ENCODE data around the gene PRKCSH.
"Not testable (repeated sequence)": the region's sequence is repeated elsewhere in the genome, so short reads cannot be mapped to it uniquely, and the experiment has no call there.

Gene PRKCSH

GRCh38 chr19:11418549-11419506 lies 16.6 kb upstream of the PRKCSH start, which contains the start of gene RGL3:
Gene RGL3 (minus strand): TSS chr19:11419314. CDS start chr19:11419278, 36 bp downstream.
- DNase-seq (ENCODE audit: low read depth, low spot score): peak; percentile 69

GRCh38 chr19:11420429-11421370 lies 14.7 kb upstream of the PRKCSH start:
- DNase-seq (ENCODE audit: low read depth, low spot score): peak; percentile 53

DNA sequence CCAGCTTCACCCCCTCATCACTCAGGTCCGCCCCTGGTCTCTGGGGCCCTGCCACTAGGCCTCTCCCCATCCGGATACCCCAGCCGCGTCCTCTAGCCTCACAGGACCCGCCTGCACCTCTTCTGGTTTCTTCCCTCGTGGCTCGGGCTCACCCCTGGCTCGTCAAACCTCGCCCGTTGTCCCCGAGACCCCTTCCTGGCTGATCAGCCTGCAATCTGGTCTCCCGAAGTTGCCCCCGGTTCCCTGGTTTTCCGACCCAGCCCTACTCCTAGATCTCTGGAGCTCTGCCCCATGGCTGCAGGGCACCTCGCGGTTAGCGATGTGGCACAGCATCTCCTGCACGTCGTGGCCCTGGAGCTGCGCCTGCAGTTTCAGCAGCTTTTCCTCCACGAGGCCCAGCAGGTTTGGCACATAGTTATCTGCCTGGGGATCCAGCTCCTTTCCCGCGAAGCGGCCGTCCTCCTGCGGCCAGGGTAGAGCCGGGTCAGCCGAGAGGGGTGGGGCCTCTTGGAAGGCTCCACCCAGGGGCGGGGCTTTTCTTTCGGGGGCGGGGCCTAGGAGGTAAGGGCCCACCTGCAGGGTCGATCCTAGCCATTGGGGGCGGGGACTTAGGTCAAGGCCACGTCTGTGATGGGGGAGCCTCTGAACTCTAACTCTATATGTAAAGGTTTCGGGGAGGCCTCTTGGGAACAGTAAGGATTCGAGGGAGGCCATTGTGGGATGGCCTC lies 13.9 kb upstream of the PRKCSH start:
- peak; percentile 85 for DNase-seq (ENCODE audit: low read depth, low spot score)

- peak; percentile 92 for DNase-seq (ENCODE audit: low read depth, low spot score)
Measured at GRCh38 chr19:11422163-11423065, 13.0 kb upstream of the PRKCSH start.

DNA sequence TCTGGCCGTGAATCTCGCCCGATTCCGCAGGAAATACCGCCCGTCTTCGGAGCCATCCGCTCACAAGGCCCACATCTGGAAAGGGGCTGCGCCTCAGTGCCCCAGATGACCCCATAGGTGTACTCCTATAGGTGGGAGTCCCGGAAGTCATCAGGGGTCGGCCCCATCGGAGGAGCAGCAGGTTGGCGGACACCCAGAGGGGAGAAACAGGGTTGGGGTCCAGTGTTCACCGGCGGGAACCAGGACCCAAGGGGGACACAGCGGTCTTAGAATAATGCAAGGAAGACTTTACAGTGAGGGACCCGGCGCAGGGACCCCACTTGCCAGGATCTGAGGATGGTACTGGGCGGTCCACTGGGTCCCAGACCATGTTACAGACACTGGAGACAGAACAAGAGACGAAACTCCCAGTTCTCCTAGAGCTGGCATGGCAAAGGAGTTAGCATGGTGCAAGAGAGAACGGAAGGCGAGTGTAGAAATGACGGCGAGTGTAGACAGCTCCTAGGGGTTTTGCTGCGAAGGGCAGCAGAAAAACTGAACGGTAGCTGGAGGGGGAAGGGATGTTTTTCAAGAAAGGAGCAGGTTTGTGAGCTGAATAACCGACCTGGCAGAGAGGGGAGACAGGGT lies 12.2 kb upstream of the PRKCSH start:
- DNase-seq (ENCODE audit: low read depth, low spot score): no peak

GRCh38 chr19:11423791-11424181 lies 11.6 kb upstream of the PRKCSH start:
- no peak for DNase-seq (ENCODE audit: low read depth, low spot score)

GRCh38 chr19:11425719-11426457 lies 9.5 kb upstream of the PRKCSH start:
- peak; percentile 41 for DNase-seq (ENCODE audit: low read depth, low spot score)

GRCh38 chr19:11426656-11427055 lies 8.8 kb upstream of the PRKCSH start:
- no peak for DNase-seq (ENCODE audit: low read depth, low spot score)

- not testable (repeated sequence) for DNase-seq (ENCODE audit: low read depth, low spot score)
Measured at GRCh38 chr19:11433526-11433925, 1.9 kb upstream of the PRKCSH start.

DNA sequence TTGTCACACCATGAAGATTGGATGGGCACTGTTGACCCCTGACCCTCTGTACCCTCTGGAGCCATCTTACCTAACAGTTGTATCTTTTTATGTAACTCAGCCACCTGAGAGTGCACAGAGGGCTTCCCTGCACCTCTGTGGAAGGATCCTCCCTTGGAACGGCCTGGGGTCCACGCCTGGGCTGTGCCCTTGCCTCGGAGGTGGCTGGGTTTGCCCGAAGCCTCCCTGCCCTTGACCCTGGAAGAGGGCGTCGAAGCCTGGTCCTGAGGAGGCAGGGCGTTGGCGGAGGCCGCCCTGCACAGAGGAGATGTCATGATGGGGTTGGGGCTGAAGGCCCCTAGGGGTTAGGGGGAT lies 755 bp upstream of the PRKCSH start:
- no peak for DNase-seq (ENCODE audit: low read depth, low spot score)

DNA sequence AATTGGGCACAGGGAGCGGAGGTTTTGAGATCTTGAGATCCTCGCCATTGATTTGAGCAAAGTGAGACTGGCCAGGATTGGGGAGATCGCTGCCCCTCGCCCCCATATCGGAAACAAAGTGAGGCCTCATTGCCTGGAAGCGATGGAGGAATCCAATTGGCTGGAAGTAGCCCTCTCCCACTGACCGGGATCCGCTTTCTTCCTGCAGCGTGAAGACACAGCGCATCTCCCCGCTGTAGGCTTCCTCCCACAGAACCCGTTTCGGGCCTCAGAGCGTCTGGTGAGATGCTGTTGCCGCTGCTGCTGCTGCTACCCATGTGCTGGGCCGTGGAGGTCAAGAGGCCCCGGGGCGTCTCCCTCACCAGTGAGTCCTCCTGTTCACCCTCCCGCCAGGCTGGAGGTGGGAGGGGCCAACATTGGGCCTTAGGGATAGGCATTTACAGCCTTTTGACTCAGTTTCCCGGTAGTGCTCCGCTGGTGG lies 438 bp downstream of the PRKCSH start:
- peak; percentile 53 for DNase-seq (ENCODE audit: low read depth, low spot score)

DNA sequence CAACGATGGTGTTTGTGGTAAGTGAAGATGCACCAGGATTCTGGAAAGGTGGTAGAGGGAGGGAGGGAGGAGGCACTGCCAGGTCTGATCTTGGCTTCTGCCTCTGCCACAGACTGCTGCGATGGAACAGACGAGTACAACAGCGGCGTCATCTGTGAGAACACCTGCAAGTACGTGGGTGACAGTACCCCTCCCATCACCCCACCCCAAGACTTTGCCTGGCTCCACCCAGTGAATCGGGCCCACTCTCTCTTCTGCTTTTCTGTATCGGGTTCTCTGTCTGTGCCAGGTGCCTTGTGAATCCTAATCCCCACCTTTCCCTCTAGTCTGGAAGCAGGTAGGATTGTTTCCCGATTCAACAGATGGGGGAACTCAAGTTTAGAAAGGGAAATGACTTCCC lies 2.5 kb downstream of the PRKCSH start:
- no peak for DNase-seq (ENCODE audit: low read depth, low spot score)

GRCh38 chr19:11444059-11444458 lies 8.6 kb downstream of the PRKCSH start:
- no peak for DNase-seq (ENCODE audit: low read depth, low spot score)

DNA sequence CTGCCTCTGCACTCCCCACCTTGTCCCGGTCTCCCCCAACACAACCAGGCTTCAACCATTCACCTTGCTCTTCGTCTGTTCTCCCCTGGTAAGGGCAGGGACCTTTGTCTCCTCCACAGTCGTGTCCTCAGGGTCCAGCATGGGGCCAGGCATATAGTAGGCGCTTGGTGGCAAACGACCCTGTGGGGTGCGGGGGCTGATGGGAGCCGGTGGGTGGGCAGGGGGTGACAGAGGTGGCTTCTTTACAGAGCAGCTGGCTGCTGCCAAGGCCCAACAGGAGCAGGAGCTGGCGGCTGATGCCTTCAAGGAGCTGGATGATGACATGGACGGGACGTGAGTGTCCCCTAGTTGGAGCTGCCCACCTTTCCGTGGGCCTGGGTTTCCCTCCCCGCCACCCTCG lies 9.7 kb downstream of the PRKCSH start:
- DNase-seq (ENCODE audit: low read depth, low spot score): no peak

DNA sequence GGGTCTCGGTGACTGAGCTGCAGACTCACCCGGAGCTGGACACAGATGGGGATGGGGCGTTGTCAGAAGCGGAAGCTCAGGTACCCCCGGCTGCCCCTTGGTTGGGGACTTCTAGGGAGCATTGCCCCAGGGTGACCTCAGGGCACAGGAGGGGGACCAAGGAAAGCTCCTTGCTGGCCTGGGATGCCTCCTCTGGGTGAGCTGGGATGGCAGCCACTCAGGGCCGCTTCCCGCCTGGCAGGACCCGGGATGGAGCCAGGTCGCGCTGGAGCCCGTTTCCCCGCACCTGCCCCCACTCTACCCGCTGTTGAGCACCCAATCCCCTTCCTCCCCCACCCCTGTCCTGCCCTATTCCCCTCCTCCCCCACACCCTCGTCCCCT lies 10.8 kb downstream of the PRKCSH start:
- DNase-seq (ENCODE audit: low read depth, low spot score): no peak

- DNase-seq (ENCODE audit: low read depth, low spot score): peak; percentile 68
Measured at GRCh38 chr19:11446652-11447301, 11.3 kb downstream of the PRKCSH start.

DNA sequence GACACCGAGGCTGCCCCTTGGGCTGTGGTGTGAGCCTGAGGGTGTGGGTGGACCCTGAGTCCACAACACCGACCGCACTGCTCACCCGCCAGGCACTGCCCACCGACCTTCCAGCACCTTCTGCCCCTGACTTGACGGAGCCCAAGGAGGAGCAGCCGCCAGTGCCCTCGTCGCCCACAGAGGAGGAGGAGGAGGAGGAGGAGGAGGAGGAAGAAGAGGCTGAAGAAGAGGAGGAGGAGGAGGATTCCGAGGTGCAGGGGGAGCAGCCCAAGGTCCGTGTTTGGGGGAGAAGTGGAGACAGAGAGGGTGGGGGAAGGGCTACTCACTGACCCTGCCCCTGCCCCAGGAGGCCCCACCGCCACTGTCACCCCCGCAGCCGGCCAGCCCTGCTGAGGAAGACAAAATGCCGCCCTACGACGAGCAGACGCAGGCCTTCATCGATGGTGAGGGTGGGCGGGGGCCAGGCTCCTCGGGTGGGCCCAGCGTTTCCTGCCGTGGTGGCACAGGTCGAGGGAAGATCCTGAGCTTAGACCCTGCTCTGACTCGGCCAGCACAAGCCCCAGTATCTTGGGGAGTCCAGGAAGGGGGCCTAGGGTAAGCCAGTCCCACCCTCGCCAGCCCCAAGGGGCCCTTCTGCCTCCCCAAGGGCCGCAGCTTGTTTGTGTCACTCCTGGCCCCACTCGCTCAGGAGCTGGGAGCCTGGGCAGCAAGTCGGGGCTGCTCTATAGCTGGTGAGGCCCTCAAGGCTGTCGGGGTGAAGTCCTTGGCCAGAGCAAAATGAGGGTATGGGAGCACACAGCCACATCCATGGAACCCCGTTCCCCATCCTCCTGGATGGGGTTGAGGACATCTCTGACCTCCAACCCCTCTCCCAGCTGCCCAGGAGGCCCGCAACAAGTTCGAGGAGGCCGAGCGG lies 12.2 kb downstream of the PRKCSH start:
- no peak for DNase-seq (ENCODE audit: low read depth, low spot score)

DNA sequence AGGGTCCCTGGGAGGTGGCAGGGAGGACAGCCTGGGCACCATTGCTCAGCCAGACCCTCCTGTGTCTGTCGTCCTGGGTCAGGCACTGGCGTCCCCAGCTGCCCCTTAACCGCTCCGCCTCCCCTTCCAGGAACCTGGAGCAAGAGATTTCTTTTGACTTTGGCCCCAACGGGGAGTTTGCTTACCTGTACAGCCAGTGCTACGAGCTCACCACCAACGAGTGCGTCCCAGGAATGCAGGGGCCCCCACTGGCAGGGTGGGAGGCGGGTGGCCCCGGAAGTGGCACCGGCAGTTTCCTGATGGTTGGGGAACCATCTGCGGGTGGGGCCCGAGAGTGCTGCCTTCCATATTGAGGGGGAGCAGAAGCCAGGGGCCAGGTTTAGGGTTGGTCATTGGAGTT lies 13.0 kb downstream of the PRKCSH start:
- no peak for DNase-seq (ENCODE audit: low read depth, low spot score)

All from ELF-1 (cell line).